OCI-LY1 (cell line): ENCODE measurements around the gene SNRPB2.

Experiments
- H2AFZ ChIP-seq: fragments of 200-600 bp; sonication (generic), shearing (Covaris generic); 2 replicates; pipeline ENCODE4 v1.6.0; 2014; ENCODE audit warnings: antibody characterized with exemption, mild to moderate bottlenecking, low read length
- H3F3A ChIP-seq: fragments of 200-600 bp; sonication (generic), shearing (Covaris generic); 2 replicates; pipeline ENCODE4 v1.6.0; 2014; ENCODE audit warnings: mild to moderate bottlenecking, antibody characterized with exemption, low read length, moderate library complexity; ENCODE audit not compliant: insufficient read depth
- H3K27ac ChIP-seq: fragments of 200-600 bp; sonication (generic); 2 replicates; pipeline ENCODE4 v1.5.1; 2014; ENCODE audit warnings: low read length, mixed run types, mild to moderate bottlenecking, low read depth; ENCODE audit not compliant: poor library complexity, severe bottlenecking
- H3K27me3 ChIP-seq: fragments of 200-600 bp; sonication (generic); 2 replicates; pipeline ENCODE4 v1.6.0; 2014; ENCODE audit warnings: antibody characterized with exemption, mild to moderate bottlenecking, low read length, moderate library complexity; ENCODE audit not compliant: insufficient read depth
- H3K36me3 ChIP-seq: fragments of 200-600 bp; sonication (generic); 2 replicates; pipeline ENCODE4 v1.6.1; 2014; ENCODE audit warnings: mild to moderate bottlenecking, antibody characterized with exemption, low read length, moderate library complexity, mixed read lengths; ENCODE audit not compliant: insufficient read depth
- H3K4me1 ChIP-seq: fragments of 200-600 bp; sonication (generic); 2 replicates; pipeline ENCODE4 v1.5.1; 2014; ENCODE audit warnings: mild to moderate bottlenecking, low read length, moderate library complexity; ENCODE audit not compliant: insufficient read depth, severe bottlenecking
- H3K4me2 ChIP-seq: fragments of 200-600 bp; sonication (generic), shearing (Covaris generic); 2 replicates; pipeline ENCODE4 v1.6.1; 2014; ENCODE audit warnings: low read length
- H3K4me3 ChIP-seq: fragments of 200-600 bp; sonication (generic); 2 replicates; pipeline ENCODE4 v1.5.1; 2014; ENCODE audit warnings: low read length, low read depth, mild to moderate bottlenecking, mixed read lengths; ENCODE audit not compliant: poor library complexity, severe bottlenecking
- H3K79me2 ChIP-seq: fragments of 200-600 bp; shearing (Covaris generic); 2 replicates; pipeline ENCODE4 v1.6.1; 2016; ENCODE audit warnings: mixed run types, low read length, mixed read lengths; ENCODE audit not compliant: insufficient read depth
- H3K9ac ChIP-seq: fragments of 200-600 bp; sonication (generic), shearing (Covaris generic); 2 replicates; pipeline ENCODE4 v1.6.1; 2014; ENCODE audit warnings: mild to moderate bottlenecking, low read length, mixed read lengths
- H3K9me2 ChIP-seq: fragments of 200-600 bp; sonication (generic), shearing (Covaris generic); 2 replicates; pipeline ENCODE4 v1.6.1; 2014; ENCODE audit warnings: low read depth, mild to moderate bottlenecking, low read length, mixed read lengths
- H3K9me3 ChIP-seq: fragments of 200-600 bp; shearing (Covaris generic); 2 replicates; pipeline ENCODE4 v1.6.1; 2014; ENCODE audit warnings: low read length, mixed read lengths
- H4K20me1 ChIP-seq: fragments of 200-600 bp; sonication (generic), shearing (Covaris generic); 2 replicates; pipeline ENCODE4 v1.6.0; 2016; ENCODE audit warnings: mild to moderate bottlenecking, low read length; ENCODE audit not compliant: insufficient read depth
- EZH2 ChIP-seq: fragments of 200-600 bp; sonication (generic), shearing (Covaris generic); IDR thresholded peaks from 2 replicates; pipeline ENCODE4 v1.8.0; 2017; ENCODE audit warnings: borderline replicate concordance, mixed run types, mild to moderate bottlenecking, antibody characterized with exemption, low read length, moderate library complexity, mixed read lengths
- TF ChIP-seq, protein P1 (sequence below): fragments of 200-600 bp; sonication (generic), shearing (Covaris generic); IDR thresholded peaks from 2 replicates; pipeline ENCODE4 v1.5.1; 2017; ENCODE audit warnings: mild to moderate bottlenecking, antibody characterized with exemption, low read length, moderate library complexity, mixed read lengths

The SNRPB2 gene

GRCh38 chr20:16777126-16777525 lies 47.3 kb downstream of the SNRPB2 start:
- Histone ChIP-seq H4K20me1 (no peaks in the 10 kb centered on the region), H2AFZ (no peak overlapping the region), H3K4me1 (no peaks in the 10 kb centered on the region), H3K36me3 (no peaks in the 10 kb centered on the region), H3K9ac (no peak overlapping the region), H3K79me2 (no peaks in the 10 kb centered on the region), H3K9me3 (no peaks in the 10 kb centered on the region), H3K9me2 (no peaks in the 10 kb centered on the region), H3K27ac (no peak overlapping the region), H3K4me3 (no peak overlapping the region), H3F3A (no peaks in the 10 kb centered on the region), H3K4me2 (no peak overlapping the region), H3K27me3 (no peaks in the 10 kb centered on the region)
- TF ChIP-seq, protein P1, sequence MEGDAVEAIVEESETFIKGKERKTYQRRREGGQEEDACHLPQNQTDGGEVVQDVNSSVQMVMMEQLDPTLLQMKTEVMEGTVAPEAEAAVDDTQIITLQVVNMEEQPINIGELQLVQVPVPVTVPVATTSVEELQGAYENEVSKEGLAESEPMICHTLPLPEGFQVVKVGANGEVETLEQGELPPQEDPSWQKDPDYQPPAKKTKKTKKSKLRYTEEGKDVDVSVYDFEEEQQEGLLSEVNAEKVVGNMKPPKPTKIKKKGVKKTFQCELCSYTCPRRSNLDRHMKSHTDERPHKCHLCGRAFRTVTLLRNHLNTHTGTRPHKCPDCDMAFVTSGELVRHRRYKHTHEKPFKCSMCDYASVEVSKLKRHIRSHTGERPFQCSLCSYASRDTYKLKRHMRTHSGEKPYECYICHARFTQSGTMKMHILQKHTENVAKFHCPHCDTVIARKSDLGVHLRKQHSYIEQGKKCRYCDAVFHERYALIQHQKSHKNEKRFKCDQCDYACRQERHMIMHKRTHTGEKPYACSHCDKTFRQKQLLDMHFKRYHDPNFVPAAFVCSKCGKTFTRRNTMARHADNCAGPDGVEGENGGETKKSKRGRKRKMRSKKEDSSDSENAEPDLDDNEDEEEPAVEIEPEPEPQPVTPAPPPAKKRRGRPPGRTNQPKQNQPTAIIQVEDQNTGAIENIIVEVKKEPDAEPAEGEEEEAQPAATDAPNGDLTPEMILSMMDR = no peak
- no peak for TF ChIP-seq EZH2

GRCh38 chr20:16778159-16778558 lies 48.3 kb downstream of the SNRPB2 start:
- Histone ChIP-seq H3K79me2 (no peaks in the 10 kb centered on the region), H3F3A (no peaks in the 10 kb centered on the region), H2AFZ (no peak overlapping the region), H3K4me3 (no peak overlapping the region), H3K9me2 (no peaks in the 10 kb centered on the region), H4K20me1 (no peaks in the 10 kb centered on the region), H3K4me2 (no peak overlapping the region), H3K4me1 (no peaks in the 10 kb centered on the region), H3K27me3 (no peaks in the 10 kb centered on the region), H3K27ac (no peak overlapping the region), H3K36me3 (no peaks in the 10 kb centered on the region), H3K9ac (no peak overlapping the region), H3K9me3 (no peaks in the 10 kb centered on the region)
- TF ChIP-seq, protein P1 = no peak
- TF ChIP-seq EZH2 = no peak

DNA sequence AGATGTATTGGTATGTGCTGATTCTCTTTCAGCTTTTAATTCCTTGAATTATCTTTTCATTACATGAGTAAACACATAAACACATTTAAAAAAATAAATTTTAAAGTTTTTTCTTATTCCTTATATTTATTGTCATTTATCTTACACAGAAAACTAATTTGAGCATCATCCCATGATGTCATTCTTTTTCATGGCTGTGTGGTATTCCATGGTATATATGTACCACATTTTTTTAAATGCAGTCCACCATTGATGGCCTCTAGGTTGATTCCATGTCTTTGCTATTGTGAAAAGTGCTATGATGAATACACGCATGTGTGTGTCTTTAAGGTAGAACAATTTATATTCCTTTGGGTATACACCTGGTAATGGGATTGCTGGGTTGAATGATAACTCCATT lies 51.7 kb downstream of the SNRPB2 start:
- no peak overlapping the region for H3K4me3 ChIP-seq
- no peak overlapping the region for H3K9ac ChIP-seq
- no peaks in the 10 kb centered on the region for H4K20me1 ChIP-seq
- H3K9me2 ChIP-seq = no peaks in the 10 kb centered on the region
- H3K9me3 ChIP-seq = no peaks in the 10 kb centered on the region
- H3K27me3 ChIP-seq = no peaks in the 10 kb centered on the region
- no peaks in the 10 kb centered on the region for H3K79me2 ChIP-seq
- H3K36me3 ChIP-seq = no peaks in the 10 kb centered on the region
- H2AFZ ChIP-seq = no peak overlapping the region
- H3K27ac ChIP-seq = no peak overlapping the region
- no peaks in the 10 kb centered on the region for H3F3A ChIP-seq
- H3K4me2 ChIP-seq = no peak overlapping the region
- TF ChIP-seq, protein P1 = no peak
- TF ChIP-seq EZH2 = no peak
- no peaks in the 10 kb centered on the region for H3K4me1 ChIP-seq
